HL-60/S4 treated with phorbol 12-myristate 13-acetate at 8.2 ng/mL for 4 days and 3 days (cell line): Measurements from ENCODE around the gene ELL.

Experiments used
- in situ Hi-C: fragments of 300-500 bp; cut with MboI; formaldehyde crosslinking; loops from 2 replicates; pipeline ENCODE4 v1.15.0; 2022; ENCODE audit warnings: low sequenced_read_pairs

The ELL gene

DNA sequence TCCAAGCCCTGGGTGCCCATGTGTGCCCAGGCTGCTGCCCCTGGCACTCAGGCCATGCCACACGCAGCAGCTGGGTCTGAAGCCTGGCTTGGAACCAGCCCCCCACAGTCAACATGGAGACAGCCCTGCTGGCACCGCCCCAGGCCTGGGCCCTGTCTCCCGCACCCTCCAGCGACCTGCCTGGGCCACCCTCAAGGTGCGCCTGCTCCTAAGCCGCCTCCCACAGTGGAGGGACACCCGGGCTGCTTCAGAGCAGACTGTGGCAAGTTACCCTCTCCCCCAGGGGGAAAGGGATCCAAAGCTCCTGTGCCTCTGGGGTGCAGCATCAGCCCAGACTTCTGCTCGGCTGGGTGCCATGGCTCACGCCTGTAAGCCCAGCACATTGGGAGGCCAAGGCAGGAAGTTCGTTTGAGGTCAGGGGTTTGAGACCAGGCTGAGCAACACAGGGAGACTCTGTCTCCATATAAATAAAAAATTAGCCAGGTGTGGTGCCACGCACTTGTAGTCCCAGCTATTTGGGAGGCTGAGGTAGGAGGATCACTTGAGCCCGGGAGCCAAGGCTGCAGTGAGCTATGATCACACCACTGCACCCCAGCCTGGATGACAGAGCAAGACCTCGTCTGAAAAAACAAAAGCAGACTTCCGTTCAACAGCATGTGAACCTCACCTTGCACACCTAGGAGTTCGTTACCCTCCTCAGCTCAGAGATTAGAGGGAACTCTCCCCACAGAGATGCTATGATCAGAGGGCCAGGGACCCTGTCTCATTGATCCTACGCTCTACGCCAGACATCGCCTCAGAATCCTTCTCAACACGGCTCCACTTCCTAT lies 15.6 kb downstream of the ELL start:
- in situ Hi-C loops: no loop called here

DNA sequence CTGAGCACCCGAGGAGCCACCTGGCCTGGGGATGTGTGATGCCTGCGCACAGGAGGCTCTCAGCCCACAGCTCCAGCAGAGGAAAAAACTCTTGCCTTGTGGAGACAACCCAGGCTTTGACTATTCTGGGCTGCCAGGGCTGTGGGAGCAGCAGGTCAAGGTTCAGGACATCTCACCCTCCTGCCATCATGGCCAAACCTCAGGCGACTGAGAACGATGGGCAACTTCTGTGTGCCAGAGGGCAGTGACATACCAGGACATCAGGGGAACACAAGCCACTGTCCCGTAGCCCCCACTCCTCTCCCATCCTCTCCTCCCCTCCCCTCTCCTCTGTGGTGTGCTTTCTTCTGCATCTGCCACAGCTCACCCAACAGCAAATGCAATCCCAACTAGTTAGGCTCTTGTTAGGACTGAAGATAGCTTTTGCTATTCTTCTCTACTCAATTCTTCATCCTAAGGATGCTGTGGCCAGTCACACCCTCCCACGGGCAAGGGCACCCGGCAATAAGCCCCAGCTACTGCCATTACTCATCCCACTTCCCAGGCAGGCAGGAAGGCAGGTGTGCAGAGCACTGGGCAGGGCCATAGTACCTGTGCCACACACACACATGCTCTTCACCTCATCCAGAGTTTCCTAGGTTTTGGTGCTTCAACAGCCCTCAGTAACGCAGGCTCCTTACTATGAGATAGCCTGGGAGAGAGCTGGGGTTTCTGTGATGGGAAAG lies 16.8 kb downstream of the ELL start:
- in situ Hi-C loops: no loop called here

DNA sequence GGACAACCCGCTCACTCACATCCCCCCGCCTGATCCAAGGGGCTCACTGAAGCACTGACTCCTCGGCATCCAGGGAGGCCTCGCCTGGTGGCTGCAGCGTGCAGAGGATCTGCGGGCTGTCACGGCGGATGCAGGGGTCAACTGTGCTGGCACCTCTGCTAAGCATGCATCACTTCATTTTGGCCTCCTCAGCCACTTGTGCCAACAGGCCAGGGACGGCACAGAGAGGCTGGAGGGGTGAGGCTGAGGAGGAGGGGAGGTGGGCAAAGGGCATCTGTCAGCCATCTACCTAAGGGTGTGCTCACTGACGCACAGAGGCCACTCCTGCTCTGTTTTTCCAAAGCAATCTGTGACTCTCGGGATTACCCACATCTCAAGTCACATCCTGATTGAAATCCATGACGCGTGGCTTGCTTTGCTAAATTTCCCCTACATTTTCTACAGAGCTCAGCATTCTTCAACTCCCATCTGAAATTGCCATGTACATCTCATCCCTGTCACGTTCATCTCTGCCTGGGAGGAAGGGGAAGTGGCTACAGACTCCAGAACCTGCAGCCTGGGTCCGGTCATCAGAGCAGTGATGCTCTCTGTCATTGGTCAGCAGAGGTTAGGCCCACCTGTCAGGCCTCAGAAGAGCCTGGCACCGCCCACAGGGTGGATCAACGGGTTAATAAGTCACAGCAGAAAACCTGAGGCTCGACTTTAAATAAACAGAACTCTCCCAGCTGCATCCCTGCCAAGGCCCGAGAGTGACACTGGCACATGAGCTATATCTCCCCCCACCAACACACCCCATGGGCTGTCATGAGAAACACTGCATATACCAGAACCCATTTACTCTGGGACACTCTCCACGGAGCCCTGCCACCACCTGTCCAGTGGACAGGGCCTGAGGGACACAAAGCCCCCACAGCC lies 17.6 kb downstream of the ELL start:
- in situ Hi-C loops: no loop called here

DNA sequence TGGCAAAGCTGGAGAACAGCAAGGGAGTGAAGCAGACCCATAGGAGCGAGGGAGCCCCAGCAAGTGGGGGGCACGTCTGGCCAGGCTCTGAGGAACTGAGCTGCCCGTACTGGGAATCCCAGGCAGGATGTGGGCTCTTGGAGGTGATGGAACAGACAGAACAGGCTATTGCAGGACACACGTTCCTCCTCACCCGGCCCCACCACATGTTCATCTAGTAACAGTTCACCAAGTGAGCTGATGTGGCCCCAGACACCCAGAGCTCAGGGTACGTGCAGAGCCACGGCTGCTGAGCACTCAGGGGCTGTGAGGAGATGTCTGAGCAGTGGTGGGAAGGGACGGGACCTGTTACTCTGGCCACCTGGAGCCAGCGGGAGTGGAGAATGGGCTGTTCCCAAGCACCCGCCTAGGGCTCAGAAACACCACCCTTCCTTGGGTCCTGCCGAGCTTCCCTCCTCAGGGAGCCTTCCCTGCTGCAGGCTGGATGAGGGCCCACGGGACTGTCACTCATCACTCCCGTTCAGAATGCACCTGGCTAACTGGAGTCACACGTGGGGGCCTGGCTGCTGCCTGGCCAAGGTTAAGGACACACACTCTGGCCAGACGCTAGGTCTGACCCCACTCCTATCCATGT lies 18.4 kb downstream of the ELL start:
- in situ Hi-C loops: no loop called here

DNA sequence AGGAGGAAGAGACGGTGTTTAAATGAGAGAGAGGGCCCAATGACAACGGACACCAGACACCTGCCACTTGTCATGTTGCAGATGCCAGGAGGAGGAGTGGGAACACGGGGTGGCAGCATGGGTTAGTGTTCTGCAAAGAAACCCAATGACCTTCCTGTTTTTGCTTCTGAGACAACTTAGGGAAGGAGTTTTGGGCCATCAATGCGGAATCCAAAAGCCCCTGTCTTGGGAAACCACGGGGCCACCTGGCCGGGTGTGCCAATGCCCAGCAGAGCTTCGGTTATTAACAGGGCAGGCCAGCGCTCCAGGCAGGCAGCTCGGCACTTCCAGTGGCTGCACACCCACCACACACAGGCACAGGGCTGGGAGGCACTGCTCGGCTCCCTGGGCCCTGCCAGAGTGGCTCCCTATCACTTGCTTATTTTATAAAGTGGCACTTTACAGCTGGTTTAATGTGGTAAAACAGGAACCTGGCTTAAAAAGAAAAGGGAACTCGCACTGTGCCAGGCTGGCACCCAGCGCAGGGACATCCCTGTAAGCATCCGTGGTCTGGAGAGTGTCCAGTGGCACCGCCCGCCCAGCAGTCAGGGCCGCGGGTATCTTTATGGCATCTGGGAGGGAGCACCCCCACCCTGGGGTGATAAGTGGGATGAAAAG lies 19.1 kb downstream of the ELL start:
- in situ Hi-C loops: no loop called here

DNA sequence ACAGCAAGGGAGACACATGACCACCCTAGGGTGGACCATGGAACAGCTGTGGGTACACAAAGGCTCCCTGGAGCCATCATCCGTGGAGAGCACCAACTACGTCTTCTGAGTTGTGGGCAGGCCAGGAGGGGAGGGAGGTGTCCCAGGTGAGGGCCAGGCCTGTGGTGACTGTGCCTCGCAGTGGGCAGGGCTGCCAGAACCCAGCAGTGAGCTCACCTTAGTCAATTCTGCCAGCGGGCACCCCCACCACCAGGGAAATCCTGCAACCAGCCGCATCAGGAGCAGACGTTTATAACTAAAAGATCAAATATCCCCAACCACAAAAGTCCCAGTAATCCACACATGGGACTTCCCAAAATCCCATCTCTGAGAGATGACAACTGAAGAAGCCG lies 19.6 kb downstream of the ELL start:
- in situ Hi-C loops: no loop called here

DNA sequence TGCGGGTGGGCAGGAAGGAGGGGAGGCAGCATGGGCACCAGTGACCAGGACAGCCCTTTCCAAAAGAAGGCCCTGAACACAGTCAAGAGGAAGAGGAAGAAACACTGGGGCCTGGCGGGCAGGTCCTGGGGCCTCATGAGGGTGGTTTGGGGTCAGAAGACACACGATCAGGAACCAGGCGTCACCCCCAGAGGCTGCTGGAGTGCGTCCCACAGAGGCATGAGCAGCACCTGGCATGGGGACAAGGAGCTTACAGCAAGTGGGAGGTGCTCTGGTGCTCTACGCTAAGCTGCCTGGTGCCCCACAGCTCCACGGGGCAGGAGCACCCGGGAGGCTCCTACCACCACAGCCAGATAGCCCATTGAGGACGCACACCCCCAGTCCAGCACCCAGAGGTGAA lies 20.0 kb downstream of the ELL start:
- in situ Hi-C loops: no loop called here

DNA sequence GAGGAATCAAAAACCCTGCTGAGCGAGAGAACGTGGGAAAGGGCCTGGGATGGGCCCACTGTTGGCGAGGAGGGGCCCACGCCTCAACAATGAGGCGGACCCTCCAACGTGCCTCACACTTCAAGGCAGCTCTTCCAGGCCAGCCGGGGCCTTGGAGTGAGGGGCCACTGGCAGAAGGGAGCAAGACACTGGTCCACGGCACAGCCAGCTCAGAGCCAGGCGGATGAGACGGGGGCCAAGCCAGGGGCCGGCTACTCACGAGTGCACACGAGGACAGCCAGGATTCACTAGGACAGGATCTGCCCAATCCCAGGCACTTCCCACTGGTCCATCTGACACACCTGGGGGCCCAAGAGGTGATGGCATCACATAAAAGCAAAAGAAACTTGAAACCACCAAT lies 20.5 kb downstream of the ELL start:
- in situ Hi-C loops: no loop called here

DNA sequence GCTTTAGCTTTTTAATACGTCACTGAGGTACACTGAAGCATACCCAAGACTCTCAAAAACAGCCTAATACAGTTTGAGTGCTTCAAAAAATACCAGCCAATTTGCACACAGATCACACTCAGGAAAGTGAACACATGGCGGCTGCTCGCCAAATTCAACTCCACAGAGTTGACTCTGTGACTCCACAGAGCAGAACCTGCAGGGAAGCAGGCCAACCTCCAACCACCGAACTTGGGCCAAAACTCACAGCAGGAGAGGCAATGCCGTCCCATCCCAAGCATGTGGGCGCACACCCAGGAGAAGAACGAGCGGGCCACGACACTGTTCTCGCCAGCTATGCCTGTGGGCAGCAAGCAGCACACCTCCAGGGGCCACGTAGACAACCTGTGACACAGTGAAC lies 21.1 kb downstream of the ELL start:
- in situ Hi-C loops: no loop called here

DNA sequence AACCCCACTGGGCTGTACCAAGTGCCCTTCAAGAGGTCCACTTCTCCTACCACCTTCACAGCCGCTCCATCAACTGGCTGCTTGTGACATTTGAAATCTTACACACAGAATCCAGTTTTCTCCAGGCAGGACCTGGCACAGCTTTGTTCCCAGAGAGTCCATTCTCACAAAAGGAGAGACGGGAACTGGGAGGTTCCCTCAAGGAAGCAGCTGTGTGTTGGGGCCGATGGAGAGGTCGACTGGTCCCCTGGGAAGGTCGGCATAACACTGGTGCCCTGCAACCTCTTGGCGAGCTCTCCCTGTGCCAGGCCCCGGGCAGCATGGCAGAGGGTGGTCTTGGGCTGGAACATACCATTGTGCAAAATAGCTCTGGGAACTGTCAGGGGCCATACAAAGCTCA lies 21.5 kb downstream of the ELL start:
- in situ Hi-C loops: no loop called here

DNA sequence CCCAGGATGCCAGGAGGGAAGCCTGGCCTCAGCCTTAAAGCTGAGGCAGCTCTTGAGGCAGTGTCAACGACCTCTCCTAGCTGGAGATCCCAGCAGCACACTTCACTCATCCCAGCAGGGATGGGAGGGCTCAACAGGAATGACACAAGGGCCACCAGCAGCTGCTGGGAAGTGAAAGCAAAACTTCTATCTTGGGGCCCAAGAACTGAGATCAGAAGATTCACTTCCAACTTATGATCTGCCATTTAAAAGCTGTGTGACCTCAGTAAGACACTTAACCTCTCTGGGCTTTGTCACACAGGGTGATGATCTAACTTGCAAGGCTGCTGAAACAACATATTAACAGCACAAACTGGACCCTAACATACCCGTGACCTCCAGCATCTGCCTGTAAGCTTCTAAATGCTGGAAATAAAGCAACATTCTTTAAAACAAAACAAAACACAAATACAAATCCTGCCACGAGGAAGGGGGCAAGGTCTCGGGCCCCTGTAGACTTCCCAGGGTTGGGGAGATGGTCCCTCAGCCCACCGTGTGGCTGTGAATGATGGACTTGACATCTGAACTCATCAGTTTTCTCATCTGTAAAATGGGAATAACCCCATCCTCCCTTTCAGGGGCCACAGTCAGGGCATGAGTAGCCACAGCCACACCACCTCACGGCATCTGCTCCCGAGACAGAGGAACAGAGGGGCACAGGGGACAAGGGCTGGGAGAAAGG lies 22.7 kb downstream of the ELL start:
- in situ Hi-C loops: no loop called here

DNA sequence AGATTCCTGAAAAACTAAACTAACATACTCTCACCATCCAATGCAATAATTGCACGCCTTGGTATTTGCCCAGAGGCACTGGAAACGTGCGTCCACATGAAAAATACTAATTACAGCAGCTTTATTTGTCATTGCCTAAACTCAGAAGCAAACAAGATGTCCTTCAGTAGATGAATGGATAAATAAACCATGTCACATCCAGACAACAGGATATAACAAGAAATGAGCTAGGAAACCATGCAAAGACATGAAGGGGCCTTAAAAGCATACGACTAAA lies 25.0 kb downstream of the ELL start:
- in situ Hi-C loops: no loop called here

DNA sequence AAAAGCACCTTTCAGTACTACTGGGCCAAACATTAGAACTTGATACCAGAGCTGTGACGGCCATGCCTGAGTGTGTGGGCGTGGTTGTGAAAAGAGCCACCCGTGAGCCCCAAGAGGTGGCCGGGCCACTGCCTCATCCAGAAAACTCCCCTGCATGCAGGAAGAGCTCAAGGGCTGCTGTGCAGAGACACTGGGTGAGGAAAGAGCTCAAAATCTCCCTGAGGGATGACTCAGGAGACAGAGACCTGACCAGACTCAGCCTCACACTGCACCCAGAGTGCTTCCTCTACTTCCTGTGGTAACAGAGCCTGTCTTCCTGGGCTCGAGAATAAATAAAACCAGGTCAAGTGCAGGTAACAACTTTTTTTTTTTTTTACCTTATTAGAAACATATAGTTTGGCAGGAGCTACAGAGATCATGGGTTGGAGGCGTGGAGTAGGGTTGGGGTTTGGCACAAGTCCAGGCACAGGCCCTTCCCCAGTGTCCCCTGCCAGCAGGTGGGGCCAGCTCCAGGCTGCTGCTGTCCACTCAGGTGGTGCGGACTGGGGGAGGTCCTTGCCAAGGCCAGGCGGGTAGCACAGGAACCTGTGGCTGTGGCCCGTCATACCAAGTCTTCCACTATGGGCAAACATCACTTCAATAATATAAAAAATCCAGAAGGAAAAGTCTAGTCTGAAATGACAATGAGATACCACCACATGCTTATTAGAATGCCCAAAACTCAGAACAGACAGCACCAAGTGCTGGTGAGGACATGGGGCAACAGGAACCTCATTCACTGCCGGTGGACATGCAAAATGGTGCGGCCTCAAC lies 25.5 kb downstream of the ELL start:
- in situ Hi-C loops: no loop called here

DNA sequence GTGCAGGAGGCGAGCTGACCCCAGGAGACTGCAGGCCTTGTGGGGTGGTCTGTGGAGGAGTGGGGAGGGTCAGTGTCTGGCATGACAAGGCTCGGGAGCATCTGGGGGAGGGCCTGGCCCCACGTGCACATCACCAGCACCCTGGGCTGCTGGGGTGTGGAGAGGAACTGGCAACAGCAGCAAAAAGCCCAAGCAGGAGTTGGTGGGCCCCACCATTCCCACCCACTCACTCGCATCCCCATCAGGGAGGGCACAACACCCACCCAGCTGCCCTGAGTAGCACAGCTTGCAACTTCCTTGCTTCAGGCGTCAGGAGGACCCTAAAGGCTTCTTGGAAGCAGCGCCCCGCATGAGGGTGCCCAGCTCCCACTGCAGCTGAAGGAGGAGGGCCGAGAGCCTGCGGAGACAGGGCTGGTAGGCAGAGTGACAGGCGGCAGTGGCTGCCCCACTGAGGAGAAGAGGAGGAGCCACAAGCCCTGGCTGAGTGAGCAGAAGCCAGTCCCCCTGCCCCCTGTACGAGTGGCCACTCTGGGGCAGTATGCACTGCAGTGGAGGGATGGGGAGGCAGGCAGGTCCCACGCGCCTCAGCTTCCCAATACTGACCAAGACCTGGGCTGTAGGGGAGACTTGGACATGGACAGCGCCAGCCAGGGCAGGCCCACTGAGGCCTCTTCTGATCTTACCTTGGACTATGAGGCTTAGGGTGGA lies 26.5 kb downstream of the ELL start:
- in situ Hi-C loops: no loop called here

DNA sequence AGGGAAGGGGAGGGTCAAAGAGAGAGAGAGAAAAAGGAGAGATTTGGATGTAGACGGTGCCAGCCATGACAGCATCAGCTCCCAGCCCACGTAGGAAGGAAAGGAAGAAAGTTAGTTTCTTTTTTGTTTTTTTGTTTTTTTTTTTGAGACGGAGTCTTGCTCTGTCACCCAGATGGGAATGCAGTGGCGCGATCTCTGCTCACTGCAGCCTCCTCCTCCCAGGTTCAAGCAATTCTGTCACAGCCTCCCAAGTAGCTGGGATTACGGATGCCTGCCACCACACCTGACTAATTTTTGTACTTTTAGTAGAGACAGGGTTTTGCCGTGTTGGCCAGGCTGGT lies 27.6 kb downstream of the ELL start:
- in situ Hi-C loops: no loop called here

DNA sequence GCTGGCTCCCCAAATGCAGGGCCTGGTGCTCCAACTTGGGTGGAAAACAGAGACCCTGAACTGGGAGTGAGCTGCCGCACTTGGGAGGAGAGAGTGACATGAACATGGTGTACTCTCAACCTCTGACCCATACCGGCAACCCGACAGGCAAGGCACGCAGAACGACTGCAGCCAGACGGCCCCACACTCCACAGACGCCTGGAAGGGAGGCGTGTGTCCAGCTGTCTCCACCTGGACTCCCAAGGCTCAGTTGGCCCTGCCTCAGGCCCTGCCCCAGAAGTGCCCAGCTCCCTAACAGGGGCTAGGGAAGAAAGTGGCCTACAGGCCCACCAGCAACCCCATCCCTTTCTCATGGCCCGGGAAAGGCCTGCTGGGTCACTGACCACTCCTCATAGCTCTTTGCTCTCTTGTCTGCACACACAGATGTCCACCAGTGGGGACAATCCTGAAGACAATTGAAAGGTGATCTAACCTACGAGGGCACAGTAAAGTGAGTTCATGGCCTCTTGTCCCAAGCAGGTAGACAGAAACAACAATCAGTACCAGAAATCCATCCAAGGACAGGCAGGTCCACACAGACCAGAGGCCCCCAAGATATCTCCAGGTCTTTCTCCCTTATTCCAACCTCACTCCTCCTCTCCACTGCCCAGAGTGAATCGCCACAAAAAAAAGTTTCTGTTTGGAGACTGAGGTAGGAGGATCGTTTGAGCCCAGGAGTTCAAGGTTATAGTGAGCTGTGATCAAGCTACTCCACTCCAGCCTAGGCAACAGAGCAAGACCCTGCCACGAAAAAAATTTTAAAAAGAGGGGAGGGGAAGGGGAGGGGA lies 28.2 kb downstream of the ELL start:
- in situ Hi-C loops: no loop called here

DNA sequence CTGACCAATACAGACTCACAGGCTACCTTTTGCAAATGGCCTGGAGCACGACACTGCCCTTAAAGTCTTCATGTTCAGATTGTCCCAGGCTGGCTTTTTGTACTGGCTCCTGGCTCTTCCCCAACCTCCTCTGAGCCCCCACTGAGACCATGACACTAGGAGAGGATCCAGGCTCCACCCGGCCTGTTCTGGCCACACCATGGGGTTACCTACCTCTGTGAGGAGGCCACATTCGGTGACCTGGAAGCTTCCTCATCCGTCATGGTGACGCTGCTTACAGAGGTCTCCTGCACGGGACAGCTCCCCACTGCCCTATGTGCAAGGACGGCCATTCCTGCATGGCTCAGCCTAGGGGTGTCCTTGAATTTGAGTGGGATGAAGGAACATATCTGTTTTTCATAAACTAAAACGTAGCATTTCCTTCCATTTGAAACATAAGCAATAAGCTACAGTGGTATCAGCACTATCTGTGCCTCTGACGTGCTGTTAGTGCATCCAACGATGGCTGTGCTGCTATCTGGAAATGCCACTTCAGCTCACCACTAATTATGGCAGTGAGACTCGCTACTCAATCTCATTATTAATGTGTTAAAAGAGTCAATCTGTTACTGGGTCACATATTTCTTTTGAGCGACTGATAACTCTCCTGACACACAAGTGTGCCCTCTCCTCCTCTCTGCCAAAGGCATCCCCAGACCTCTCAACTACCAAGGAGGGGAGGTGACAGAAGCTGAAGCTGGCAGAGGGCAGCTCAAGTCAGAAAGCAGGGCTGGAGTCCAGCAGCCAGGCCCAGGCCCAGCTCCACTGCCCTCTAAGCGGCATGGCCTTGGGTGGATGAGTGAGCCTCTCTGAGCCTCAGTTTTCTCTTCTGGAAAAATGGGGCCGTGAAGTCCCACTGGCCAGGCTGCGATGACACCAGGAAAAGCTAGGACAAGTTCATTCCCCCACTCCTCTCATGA lies 29.6 kb downstream of the ELL start:
- in situ Hi-C loops: no loop called here
